Motor neuron (in vitro differentiated cells): ENCODE data around the gene KRTAP9-6. TPM values are rescaled to one million over a fixed set of nuclear protein-coding genes. Genes with fewer than 3 reads are reported as not detected.

Experiments used
- ATAC-seq, 8 experiments: fragments of 200-7000 bp; cut with Tn5 transposase; replicated peaks in 6 of 8; 2 replicates each; pipeline ENCODE4 v1.8.0; 2021; ENCODE audit warnings: mild to moderate bottlenecking in 8 of 8, moderate library complexity in 8 of 8
- H3K27ac ChIP-seq, 2 donors: fragments of 250-450 bp; sonication (Bioruptor Pico); 2 replicates each; pipeline ENCODE4 v1.9.0; 2021; ENCODE audit warnings: antibody characterized with exemption in 2 of 2, mild to moderate bottlenecking in 2 of 2, moderate library complexity in 1 of 2
- H3K4me1 ChIP-seq, 2 donors: fragments of 250-450 bp; sonication (Bioruptor Pico); replicated peaks in 1 of 2; 2 replicates each; pipeline ENCODE4 v1.6.1; 2021; ENCODE audit warnings: antibody characterized with exemption in 2 of 2, mild to moderate bottlenecking in 2 of 2, moderate library complexity in 1 of 2
- H3K4me3 ChIP-seq, 5 donors: fragments of 250-450 bp; sonication (Bioruptor Pico); 2 replicates each; pipeline ENCODE4 v1.9.0; 2021; ENCODE audit warnings: antibody characterized with exemption in 5 of 5, mild to moderate bottlenecking in 5 of 5, moderate library complexity in 4 of 5
- WGBS, 10 experiments: fragments of 450-650 bp; shearing (Covaris generic); methylation state at CpG; one replicate each; pipeline ENCODE4 v1.0.0; 2022; 5-methylcytosine and 5-hydroxymethylcytosine counted together
- in situ Hi-C, 9 experiments: fragments of 400-800 bp; cut with MboI; loops; one replicate each; pipeline ENCODE4 v1.15.0; 2021; ENCODE audit warnings: low sequenced_read_pairs in 9 of 9, low pct_unique_long_range_greater_than_20kb in 2 of 9; ENCODE audit not compliant: unreplicated experiment in 9 of 9
- total RNA-seq, 8 experiments: library from RNA; unstranded; fragments of 300-600 nt; gene quantifications; 2 replicates each; pipeline versions ENCODE4 v1.2.3 to v1.2.4, GENCODE V29; 2022

The KRTAP9-6 gene
- total RNA-seq, 8 experiments from 2014 or later, result not detected

DNA sequence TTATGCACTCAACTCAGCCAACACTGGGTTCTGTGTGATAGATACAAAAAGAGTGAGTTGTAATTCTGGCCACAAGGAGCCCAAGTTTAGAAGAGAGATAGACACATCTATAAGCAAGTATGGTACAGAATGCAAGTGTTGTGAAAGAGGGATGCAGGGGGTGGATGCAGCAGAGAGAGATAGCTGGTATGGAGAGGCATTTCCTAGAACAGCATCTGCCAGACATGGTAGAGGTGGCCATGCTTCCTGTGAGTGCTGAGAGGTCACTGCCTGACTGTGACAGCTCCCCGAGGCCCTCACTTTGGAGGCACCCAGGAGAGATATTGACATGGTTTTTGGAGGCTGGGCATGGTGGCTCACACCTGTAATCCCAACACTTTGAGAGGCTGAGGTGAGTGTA is 45.9 kb downstream of the KRTAP9-6 start:
- WGBS, 10 experiments, result 38 to 60% methylated on average over 1 of the region's 1 CpG; no CpG with 5 or more reads in 8 of the 10 experiments

DNA sequence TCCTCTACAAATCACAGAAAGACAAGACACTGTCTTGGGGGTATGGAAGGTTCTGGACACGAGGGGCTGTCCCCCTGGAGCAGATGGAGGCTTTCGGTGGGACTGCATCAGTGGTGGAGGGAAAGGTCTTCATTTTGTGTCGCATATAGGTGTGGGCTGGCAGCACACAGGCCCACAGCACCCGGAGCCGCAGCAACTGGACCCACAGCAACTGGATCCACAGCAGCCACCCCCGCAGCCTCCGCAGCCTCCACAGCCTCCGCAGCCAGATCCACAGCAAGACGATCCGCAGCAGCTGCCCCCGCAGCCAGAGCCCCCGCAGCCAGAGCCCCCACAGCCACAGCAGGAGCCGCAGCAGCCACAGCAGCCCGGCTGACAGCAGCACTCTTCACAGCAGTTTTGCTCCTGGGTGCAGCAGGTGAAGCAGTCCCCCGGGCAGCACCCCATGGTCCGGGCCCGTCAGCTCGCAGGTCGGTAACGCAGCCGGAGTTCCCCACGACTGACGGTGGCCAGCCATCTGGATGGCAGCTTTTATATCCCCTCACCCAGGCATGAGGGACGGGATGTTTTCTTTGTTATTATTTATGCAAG is 50.1 kb downstream of the KRTAP9-6 start, which contains the start of gene KRTAP17-1:
Gene KRTAP17-1 (minus strand): TSS at position 507 of the 591 bp plus-strand sequence. CDS start 60 bp downstream, at position 447.
- H3K4me3 ChIP-seq, result no peak within 1 kb of the TSS
- no peak for ATAC-seq
- H3K4me1 ChIP-seq, result no peaks in the 10 kb centered on the region
- no peak within 1 kb of the TSS for H3K27ac ChIP-seq
- WGBS, 10 experiments, result 0 to 100% (median 80%) methylated on average over 1 to 11 of the region's 24 CpGs; no CpG with 5 or more reads in 3 of the 10 experiments
- in situ Hi-C loops, result loop anchor here in 1 of 9 experiments (25.0 kb wide), 1 partner anchor 403 kb away; no protein-coding TSS in a partner anchor

More for the DNA sequence above, 45.9 kb downstream of the KRTAP9-6 start:
- no peak overlapping the region for H3K27ac ChIP-seq
- no peak overlapping the region for H3K4me3 ChIP-seq
- no peak for ATAC-seq
- in situ Hi-C loops, result loop anchor here in 1 of 9 experiments (25.0 kb wide), 1 partner anchor 399 kb away; no protein-coding TSS in a partner anchor
- H3K4me1 ChIP-seq, result no peaks in the 10 kb centered on the region

Other genes with a start within 250 kb of the KRTAP9-6 start
- not detected for gene KRTAP1-5, start 238.2 kb upstream of the KRTAP9-6 start, total RNA-seq
- not detected for gene KRTAP1-4, start 235.2 kb upstream of the KRTAP9-6 start, total RNA-seq
- gene KRTAP1-3, start 230.5 kb upstream of the KRTAP9-6 start, total RNA-seq, result under 1 TPM in 4 of 8 experiments, not detected in 4; 0.25 to 0.56 (median 0.46) TPM
- gene KRTAP1-1, start 223.9 kb upstream of the KRTAP9-6 start, total RNA-seq, result not detected
- under 1 TPM in 1 of 8 experiments, not detected in 7; 0.71 TPM for gene KRTAP2-1, start 218.1 kb upstream of the KRTAP9-6 start, total RNA-seq
- gene KRTAP2-2, start 210.1 kb upstream of the KRTAP9-6 start, total RNA-seq, result not detected
- gene KRTAP2-3, start 205.3 kb upstream of the KRTAP9-6 start, total RNA-seq, result under 1 TPM in 1 of 8 experiments, not detected in 7; 0.33 TPM
- not detected for gene KRTAP2-4, start 199.5 kb upstream of the KRTAP9-6 start, total RNA-seq
- gene KRTAP4-7, start 181.2 kb upstream of the KRTAP9-6 start, total RNA-seq, result under 1 TPM in 1 of 8 experiments, not detected in 7; 0.52 TPM
- under 1 TPM in 2 of 8 experiments, not detected in 6; 0.25 to 0.33 TPM for gene KRTAP4-8, start 167.2 kb upstream of the KRTAP9-6 start, total RNA-seq
- gene KRTAP4-16, start 163.2 kb upstream of the KRTAP9-6 start, total RNA-seq, result under 1 TPM in 1 of 8 experiments, not detected in 7; 0.47 TPM
- under 1 TPM in 3 of 8 experiments, not detected in 5; 0.33 to 0.41 (median 0.38) TPM for gene KRTAP4-9, start 160.0 kb upstream of the KRTAP9-6 start, total RNA-seq
- gene KRTAP4-11, start 147.0 kb upstream of the KRTAP9-6 start, total RNA-seq, result under 1 TPM in 2 of 8 experiments, not detected in 6; 0.18 to 0.38 TPM
- under 1 TPM in 2 of 8 experiments, not detected in 6; 0.38 to 0.41 TPM for gene KRTAP4-12, start 141.2 kb upstream of the KRTAP9-6 start, total RNA-seq
- gene KRTAP4-6, start 124.8 kb upstream of the KRTAP9-6 start, total RNA-seq, result under 1 TPM in 2 of 8 experiments, not detected in 6; 0.17 to 0.47 TPM
- gene KRTAP4-5, start 115.6 kb upstream of the KRTAP9-6 start, total RNA-seq, result not detected
- gene KRTAP4-4, start 104.6 kb upstream of the KRTAP9-6 start, total RNA-seq, result under 1 TPM in 1 of 8 experiments, not detected in 7; 0.18 TPM
- not detected for gene KRTAP4-3, start 97.2 kb upstream of the KRTAP9-6 start, total RNA-seq
- not detected for gene KRTAP4-2, start 87.2 kb upstream of the KRTAP9-6 start, total RNA-seq
- not detected for gene KRTAP4-1, start 80.5 kb upstream of the KRTAP9-6 start, total RNA-seq
- gene KRTAP9-1, start 75.5 kb upstream of the KRTAP9-6 start, total RNA-seq, result not detected
- under 1 TPM in 1 of 8 experiments, not detected in 7; 0.85 TPM for gene KRTAP9-2, start 38.7 kb upstream of the KRTAP9-6 start, total RNA-seq
- under 1 TPM in 1 of 8 experiments, not detected in 7; 0.21 TPM for gene KRTAP9-3, start 32.9 kb upstream of the KRTAP9-6 start, total RNA-seq
- gene KRTAP9-8, start 27.4 kb upstream of the KRTAP9-6 start, total RNA-seq, result not detected
- gene KRTAP9-4, start 15.7 kb upstream of the KRTAP9-6 start, total RNA-seq, result not detected
- gene KRTAP9-9, start 10.0 kb upstream of the KRTAP9-6 start, total RNA-seq, result under 1 TPM in 1 of 8 experiments, not detected in 7; 0.28 TPM
- under 1 TPM in 1 of 8 experiments, not detected in 7; 0.45 TPM for gene KRTAP9-7, start 10.3 kb downstream of the KRTAP9-6 start, total RNA-seq
- gene KRTAP29-1, start 37.5 kb downstream of the KRTAP9-6 start, total RNA-seq, result under 1 TPM in 1 of 8 experiments, not detected in 7; 0.57 TPM
- under 1 TPM in 4 of 8 experiments, not detected in 4; 0.17 to 1.00 (median 0.27) TPM for gene KRTAP16-1, start 43.9 kb downstream of the KRTAP9-6 start, total RNA-seq
- under 1 TPM in 1 of 8 experiments, not detected in 7; 0.57 TPM for gene KRTAP17-1, start 50.3 kb downstream of the KRTAP9-6 start, total RNA-seq
- gene KRT33A, start 85.5 kb downstream of the KRTAP9-6 start, total RNA-seq, result not detected
- gene KRT33B, start 104.4 kb downstream of the KRTAP9-6 start, total RNA-seq, result under 1 TPM in 1 of 8 experiments, not detected in 7; 0.13 TPM
- under 1 TPM in 2 of 8 experiments, not detected in 6; 0.14 TPM for gene KRT34, start 116.9 kb downstream of the KRTAP9-6 start, total RNA-seq
- gene KRT31, start 132.2 kb downstream of the KRTAP9-6 start, total RNA-seq, result under 1 TPM in 2 of 8 experiments, not detected in 6; 0.32 to 0.38 TPM
- under 1 TPM in 3 of 8 experiments, not detected in 5; 0.05 to 0.41 (median 0.33) TPM for gene KRT37, start 159.2 kb downstream of the KRTAP9-6 start, total RNA-seq
- gene KRT38, start 175.6 kb downstream of the KRTAP9-6 start, total RNA-seq, result under 1 TPM in 3 of 8 experiments, not detected in 5; 0.11 to 0.92 (median 0.71) TPM
- under 1 TPM in 1 of 8 experiments, not detected in 7; 0.05 TPM for gene KRT32, start 202.0 kb downstream of the KRTAP9-6 start, total RNA-seq
- under 1 TPM in 4 of 8 experiments, not detected in 4; 0.09 to 0.24 (median 0.17) TPM for gene KRT35, start 215.8 kb downstream of the KRTAP9-6 start, total RNA-seq
- gene KRT36, start 224.5 kb downstream of the KRTAP9-6 start, total RNA-seq, result under 1 TPM in 2 of 8 experiments, not detected in 6; 0.19 to 0.25 TPM
- 1 to 10 TPM in 1 of 8 experiments, under 1 TPM in 3, not detected in 4; 0.32 to 1.9 (median 0.67) TPM for gene KRT13, start 240.2 kb downstream of the KRTAP9-6 start, total RNA-seq